HS-5 (cell line): ENCODE measurements around the gene NOL6.
"Not testable (repeated sequence)": the region's sequence is repeated elsewhere in the genome, so short reads cannot be mapped to it uniquely, and the experiment has no call there.

Experiments
- DNase-seq: peaks from one replicate; pipeline ENCODE4 v3.0.0-alpha.2; 2012; ENCODE audit warnings: low read depth

Gene NOL6

GRCh38 chr9:33431420-33431819 is 42.3 kb downstream of the NOL6 start:
- DNase-seq: no peak

DNA sequence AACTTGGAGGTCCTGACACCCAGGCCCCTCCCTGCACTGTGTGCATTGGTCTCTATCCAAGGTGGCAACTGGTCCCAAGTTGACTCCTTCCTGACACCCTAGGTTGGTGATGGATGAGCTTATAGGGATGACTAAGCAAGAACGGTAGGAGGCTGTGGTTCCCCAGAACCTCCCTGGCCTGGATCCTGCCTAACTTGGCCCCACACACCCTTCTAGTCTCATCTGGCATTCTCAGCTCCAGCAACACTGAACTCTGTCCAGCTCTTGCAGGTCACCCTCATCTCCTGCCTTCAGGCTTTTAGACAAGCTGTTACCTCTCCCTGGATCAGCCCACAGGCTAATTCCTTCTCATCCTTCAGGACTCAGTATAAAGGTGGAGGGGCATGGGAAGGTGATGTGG is 42.8 kb downstream of the NOL6 start:
- no peak for DNase-seq

DNA sequence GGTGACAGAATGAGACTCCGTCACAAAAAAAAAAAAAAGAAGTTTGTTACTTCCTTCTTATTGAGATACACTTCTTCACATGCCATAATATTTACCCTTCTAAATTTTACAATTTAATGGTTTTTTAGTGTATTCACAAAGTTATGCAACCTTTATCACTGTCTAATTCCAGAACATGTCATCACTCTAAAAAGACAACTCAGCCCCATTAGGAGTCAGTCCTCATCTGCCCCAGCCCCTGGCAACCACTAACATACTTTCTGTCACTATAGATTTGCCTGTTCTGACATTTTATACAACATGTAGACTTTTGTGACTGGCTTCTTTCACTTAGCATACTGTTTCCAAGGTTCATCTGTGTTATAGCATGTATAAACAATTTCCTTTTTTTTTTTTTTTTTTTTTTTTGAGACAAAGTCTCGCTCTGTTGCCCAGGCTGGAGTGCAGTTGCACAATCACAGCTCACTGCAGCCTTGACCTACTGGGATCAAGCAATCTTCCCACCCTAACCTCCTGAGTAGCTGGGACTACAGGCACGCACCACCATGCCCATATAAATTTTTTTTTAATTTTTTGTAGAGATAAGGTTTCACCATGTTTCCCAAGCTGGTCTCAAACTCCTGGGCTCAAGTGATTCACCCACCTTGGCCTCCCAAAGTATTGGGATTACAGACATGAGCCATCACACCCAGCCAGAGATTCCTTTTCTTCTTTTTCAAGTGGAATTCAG is 44.3 kb downstream of the NOL6 start:
- no peak for DNase-seq

DNA sequence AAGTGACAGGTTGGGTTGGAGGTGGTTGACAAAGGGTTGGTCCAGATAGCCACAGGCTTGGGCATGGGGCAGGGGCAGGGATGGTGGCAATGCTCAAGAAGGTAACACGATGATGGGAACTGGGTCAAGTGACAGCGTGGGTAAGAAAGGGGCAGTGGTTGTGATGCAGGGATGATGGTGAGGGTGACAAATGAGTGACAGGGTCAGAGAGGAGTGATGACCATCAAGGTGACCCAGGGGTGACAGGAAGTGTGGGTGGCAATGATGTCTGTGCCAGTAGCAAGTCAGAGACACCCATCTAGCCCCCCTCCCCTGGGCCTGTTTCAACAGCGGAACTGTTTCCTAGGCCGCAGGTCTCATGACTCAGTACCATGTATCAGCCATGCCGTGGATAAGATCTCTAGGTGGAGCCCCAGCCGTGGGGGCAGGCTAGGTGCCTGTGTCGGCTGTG is 46.9 kb downstream of the NOL6 start:
- DNase-seq: no peak

GRCh38 chr9:33425128-33425533 is 48.6 kb downstream of the NOL6 start:
- no peak for DNase-seq

- not testable (repeated sequence) for DNase-seq
These were observed 49.2 kb downstream of the NOL6 start for GRCh38 chr9:33424492-33424891.

GRCh38 chr9:33424043-33424442 is 49.7 kb downstream of the NOL6 start:
- DNase-seq: not testable (repeated sequence)

GRCh38 chr9:33419708-33420303 is 53.9 kb downstream of the NOL6 start:
- no peak for DNase-seq

- DNase-seq: no peak
These were observed 55.6 kb downstream of the NOL6 start for GRCh38 chr9:33418090-33418489.

- DNase-seq: no peak
These were observed 56.7 kb downstream of the NOL6 start for GRCh38 chr9:33416996-33417395.

- DNase-seq: no peak
These were observed 58.2 kb downstream of the NOL6 start for GRCh38 chr9:33415501-33416038.

DNA sequence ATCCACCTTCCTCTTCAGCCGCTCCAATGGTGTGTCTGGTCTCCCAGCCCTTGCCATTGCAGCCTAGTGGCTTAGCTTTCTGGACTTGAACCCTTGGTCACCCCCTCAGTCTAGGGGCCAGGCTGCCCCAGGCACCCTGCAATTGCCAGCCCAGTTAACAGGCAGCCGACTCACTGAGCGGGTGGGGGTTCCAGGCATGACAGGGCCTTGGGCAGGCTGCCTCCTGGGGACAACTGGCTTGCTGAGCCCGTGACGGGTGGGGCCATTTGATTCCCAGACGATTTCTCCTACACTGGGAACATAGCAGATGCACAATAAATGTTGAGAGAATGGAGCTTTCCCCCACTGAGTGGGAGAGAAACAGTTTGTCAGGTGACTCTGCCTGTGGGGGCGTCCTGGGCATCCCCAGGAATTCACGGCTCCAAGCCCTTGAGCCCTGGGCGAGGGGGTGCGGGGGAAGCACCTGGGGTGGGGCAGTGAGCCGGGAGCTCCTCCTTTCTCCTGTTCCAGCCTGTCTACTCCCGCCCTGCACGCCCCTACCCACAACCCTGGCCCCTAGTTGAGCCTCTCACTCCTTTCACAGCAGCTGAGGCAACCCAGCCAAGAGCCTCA is 58.7 kb downstream of the NOL6 start:
- no peak for DNase-seq

DNA sequence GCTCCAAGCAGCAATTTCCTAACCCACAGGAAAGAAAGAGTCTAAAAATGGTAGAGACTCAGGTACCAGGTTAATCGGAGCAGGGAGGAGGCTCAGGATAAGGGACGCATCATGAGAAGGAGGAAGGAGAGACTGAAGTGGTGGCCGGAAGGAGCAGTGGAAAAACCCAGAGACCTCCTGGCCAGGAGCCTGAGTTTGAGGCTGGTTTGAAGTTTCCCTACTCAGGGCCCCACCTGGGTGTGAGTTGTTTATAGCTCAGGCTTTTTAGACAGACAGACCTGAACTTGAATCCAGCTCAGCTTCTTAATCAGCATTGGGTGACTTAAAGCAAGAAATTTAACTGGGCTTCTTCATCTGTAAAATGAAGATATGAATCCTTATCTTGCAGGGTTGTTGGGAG is 59.5 kb downstream of the NOL6 start:
- no peak for DNase-seq
